ENCODE measurements around the gene BAIAP2.

Gene BAIAP2

GRCh38 chr17:81069135-81069645 is 34.2 kb downstream of the BAIAP2 start:
- Histone ChIP-seq H4K20me1 (ENCODE audit: low read depth, low read length) (no peaks in the 10 kb centered on the region), H3K9me3 (ENCODE audit: insufficient read depth, low read length) (no peaks in the 10 kb centered on the region), H3K4me2 (ENCODE audit: low read depth, low read length, poor library complexity, severe bottlenecking) (no peak overlapping the region), H3K36me3 (ENCODE audit: low read length) (no peaks in the 10 kb centered on the region), H3K79me2 (ENCODE audit: insufficient read depth, low read length) (no peaks in the 10 kb centered on the region), H3K27me3 (ENCODE audit: low read length) (no peaks in the 10 kb centered on the region), H2AFZ (ENCODE audit: low read depth, low read length, severe bottlenecking) (no peak overlapping the region), H3K9ac (ENCODE audit: low read length) (no peak overlapping the region), H3K27ac (ENCODE audit: low read depth, low read length) (no peak overlapping the region), H3F3A (ENCODE audit: insufficient read depth) (no peaks in the 10 kb centered on the region), H3K4me3 (ENCODE audit: insufficient read depth, low read length, poor library complexity, severe bottlenecking) (no peak overlapping the region), H3K9me2 (replicated peaks; ENCODE audit: insufficient read depth, low read length) (no peaks in the 10 kb centered on the region)
- TF ChIP-seq CTCF (IDR thresholded peaks at IDR 0.05; ENCODE audit: insufficient read depth, low read length, poor library complexity, severe bottlenecking) (no peak), EZH2phosphoT487 (conservative IDR thresholded peaks at IDR 0.05; ENCODE audit: low read length) (no peak)

GRCh38 chr17:81070541-81071246 is 35.7 kb downstream of the BAIAP2 start:
- Histone ChIP-seq H3K27me3 (ENCODE audit: low read length) (no peaks in the 10 kb centered on the region), H4K20me1 (ENCODE audit: low read depth, low read length) (no peaks in the 10 kb centered on the region)

GRCh38 chr17:81071761-81072741 is 37.1 kb downstream of the BAIAP2 start:
- H3K9me3 ChIP-seq (ENCODE audit: insufficient read depth, low read length): no peaks in the 10 kb centered on the region
- TF ChIP-seq EZH2phosphoT487 (conservative IDR thresholded peaks at IDR 0.05; ENCODE audit: low read length): no peak
- TF ChIP-seq CTCF (IDR thresholded peaks at IDR 0.05; ENCODE audit: insufficient read depth, low read length, poor library complexity, severe bottlenecking): no peak
- no peaks in the 10 kb centered on the region for H3K27me3 ChIP-seq (ENCODE audit: low read length)
- H3K4me2 ChIP-seq (ENCODE audit: low read depth, low read length, poor library complexity, severe bottlenecking): no peak overlapping the region
- H3K4me3 ChIP-seq (ENCODE audit: insufficient read depth, low read length, poor library complexity, severe bottlenecking): no peak overlapping the region
- no peak overlapping the region for H3K27ac ChIP-seq (ENCODE audit: low read depth, low read length)
- no peaks in the 10 kb centered on the region for H3K36me3 ChIP-seq (ENCODE audit: low read length)
- no peaks in the 10 kb centered on the region for H4K20me1 ChIP-seq (ENCODE audit: low read depth, low read length)
- no peaks in the 10 kb centered on the region for H3K9me2 ChIP-seq (replicated peaks; ENCODE audit: insufficient read depth, low read length)
- H2AFZ ChIP-seq (ENCODE audit: low read depth, low read length, severe bottlenecking): no peak overlapping the region
- H3K9ac ChIP-seq (ENCODE audit: low read length): no peak overlapping the region
- H3F3A ChIP-seq (ENCODE audit: insufficient read depth): no peaks in the 10 kb centered on the region
- no peaks in the 10 kb centered on the region for H3K79me2 ChIP-seq (ENCODE audit: insufficient read depth, low read length)

More at GRCh38 chr17:81070541-81071246, 35.7 kb downstream of the BAIAP2 start:
- H3K27ac ChIP-seq (ENCODE audit: low read depth, low read length): no peak overlapping the region
- no peak overlapping the region for H3K9ac ChIP-seq (ENCODE audit: low read length)
- no peaks in the 10 kb centered on the region for H3K9me2 ChIP-seq (replicated peaks; ENCODE audit: insufficient read depth, low read length)
- no peak for TF ChIP-seq EZH2phosphoT487 (conservative IDR thresholded peaks at IDR 0.05; ENCODE audit: low read length)
- no peak for TF ChIP-seq CTCF (IDR thresholded peaks at IDR 0.05; ENCODE audit: insufficient read depth, low read length, poor library complexity, severe bottlenecking)
- H3K79me2 ChIP-seq (ENCODE audit: insufficient read depth, low read length): no peaks in the 10 kb centered on the region
- no peaks in the 10 kb centered on the region for H3F3A ChIP-seq (ENCODE audit: insufficient read depth)
- H3K4me3 ChIP-seq (ENCODE audit: insufficient read depth, low read length, poor library complexity, severe bottlenecking): no peak overlapping the region
- no peak overlapping the region for H2AFZ ChIP-seq (ENCODE audit: low read depth, low read length, severe bottlenecking)
- H3K36me3 ChIP-seq (ENCODE audit: low read length): no peaks in the 10 kb centered on the region
- H3K9me3 ChIP-seq (ENCODE audit: insufficient read depth, low read length): no peaks in the 10 kb centered on the region
- H3K4me2 ChIP-seq (ENCODE audit: low read depth, low read length, poor library complexity, severe bottlenecking): no peak overlapping the region

Data from SU-DHL-6 (cell line).